HepG2 (cell line): ENCODE measurements around the gene CCDC192. TPM values are rescaled to one million over a fixed set of nuclear protein-coding genes. Genes with fewer than 3 reads are reported as not detected.

Experiments
- AFF4 ChIP-seq: sonication (generic); formaldehyde crosslinking; IDR thresholded peaks from 2 replicates; pipeline ENCODE4 v1.4.0; 2020; ENCODE audit warnings: missing genetic modification reagents
- FOXK2 ChIP-seq: fragments of 450-650 bp; IDR thresholded peaks from 2 replicates; pipeline ENCODE4 v1.6.1; 2016
- MED13 ChIP-seq: sonication (generic); formaldehyde crosslinking; IDR thresholded peaks from 2 replicates; pipeline ENCODE4 v1.5.0; 2020; ENCODE audit warnings: missing genetic modification reagents
- SALL2 ChIP-seq: sonication (generic); formaldehyde crosslinking; IDR thresholded peaks from 2 replicates; pipeline ENCODE4 v1.8.1; 2023; ENCODE audit warnings: mild to moderate bottlenecking, missing genetic modification reagents, inconsistent platforms
- SP5 ChIP-seq: IDR thresholded peaks from 2 replicates; pipeline ENCODE4 v1.6.1; 2016; ENCODE audit warnings: low read depth, borderline replicate concordance
- ZFP36L1 ChIP-seq: sonication (generic); formaldehyde crosslinking; IDR thresholded peaks from 2 replicates; pipeline ENCODE4 v1.8.0; 2022; ENCODE audit warnings: mild to moderate bottlenecking, missing genetic modification reagents, moderate library complexity
- ZNF232 ChIP-seq: sonication (generic); formaldehyde crosslinking; IDR thresholded peaks from 2 replicates; pipeline ENCODE4 v1.4.0; 2020; ENCODE audit warnings: missing genetic modification reagents, borderline replicate concordance
- ZNF33A ChIP-seq: sonication (generic); formaldehyde crosslinking; IDR thresholded peaks from 2 replicates; pipeline ENCODE4 v1.5.1; 2020; ENCODE audit warnings: missing genetic modification reagents, mild to moderate bottlenecking, moderate library complexity, borderline replicate concordance
- ZNF709 ChIP-seq: sonication (generic); formaldehyde crosslinking; IDR thresholded peaks from 2 replicates; pipeline ENCODE4 v1.5.0; 2020; ENCODE audit warnings: mild to moderate bottlenecking, missing genetic modification reagents
- polyA plus RNA-seq, 8 experiments: library from polyadenylated mRNA; depleted of rRNA in 3 of 8; stranded (reverse) in 7 of 8; unstranded in 1 of 8; fragments of >200 nt; fragmentation: Illumina TruSeq in 4 of 8; extraction: Trizol in 4 of 8; gene quantifications; 2 replicates each; pipeline versions ENCODE4 v1.2.1 to v1.2.3, GENCODE V29; 2011 to 2016; ENCODE audit warnings: low read depth in 4 of 8, missing spikeins in 1 of 8, mixed read lengths in 1 of 8; ENCODE audit not compliant: insufficient read depth in 1 of 8
- total RNA-seq, 5 experiments: library from RNA; depleted of rRNA; stranded (reverse); fragments of >200 nt; fragmentation: Illumina TruSeq; extraction: Trizol; gene quantifications; 2 replicates each; pipeline ENCODE4 v1.2.3, GENCODE V29; 2016; ENCODE audit warnings: low read depth in 1 of 5
- TF ChIP-seq, protein P1 (sequence below): sonication (generic); formaldehyde crosslinking; IDR thresholded peaks from 2 replicates; pipeline ENCODE4 v1.4.0; 2020; ENCODE audit warnings: missing genetic modification reagents

The CCDC192 gene
- total and polyA plus RNA-seq, 2 of the 13 experiments (the other 11 are each of a cell fraction or from before 2014, with no cell fraction given), result not detected

DNA sequence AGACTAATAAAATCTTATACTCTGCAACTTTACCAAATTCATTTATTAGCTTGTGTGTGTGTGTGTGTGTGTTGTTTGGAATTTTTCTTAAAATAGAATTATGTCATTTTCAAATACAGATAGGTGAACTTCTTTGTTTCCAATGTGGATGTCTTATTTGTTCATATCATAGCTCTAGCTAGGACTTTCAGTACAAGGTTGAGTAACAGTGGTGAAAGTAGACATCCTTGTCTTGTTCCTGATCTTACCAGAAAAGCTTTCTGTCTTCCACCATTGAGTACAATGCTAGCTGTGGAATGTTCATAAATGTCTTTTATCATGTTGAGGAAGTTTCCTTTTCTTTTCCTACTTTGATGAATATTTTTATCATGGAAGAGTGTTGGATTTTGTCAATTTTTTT, 74.8 kb downstream of the CCDC192 start (continued):
- TF ChIP-seq, protein P1, sequence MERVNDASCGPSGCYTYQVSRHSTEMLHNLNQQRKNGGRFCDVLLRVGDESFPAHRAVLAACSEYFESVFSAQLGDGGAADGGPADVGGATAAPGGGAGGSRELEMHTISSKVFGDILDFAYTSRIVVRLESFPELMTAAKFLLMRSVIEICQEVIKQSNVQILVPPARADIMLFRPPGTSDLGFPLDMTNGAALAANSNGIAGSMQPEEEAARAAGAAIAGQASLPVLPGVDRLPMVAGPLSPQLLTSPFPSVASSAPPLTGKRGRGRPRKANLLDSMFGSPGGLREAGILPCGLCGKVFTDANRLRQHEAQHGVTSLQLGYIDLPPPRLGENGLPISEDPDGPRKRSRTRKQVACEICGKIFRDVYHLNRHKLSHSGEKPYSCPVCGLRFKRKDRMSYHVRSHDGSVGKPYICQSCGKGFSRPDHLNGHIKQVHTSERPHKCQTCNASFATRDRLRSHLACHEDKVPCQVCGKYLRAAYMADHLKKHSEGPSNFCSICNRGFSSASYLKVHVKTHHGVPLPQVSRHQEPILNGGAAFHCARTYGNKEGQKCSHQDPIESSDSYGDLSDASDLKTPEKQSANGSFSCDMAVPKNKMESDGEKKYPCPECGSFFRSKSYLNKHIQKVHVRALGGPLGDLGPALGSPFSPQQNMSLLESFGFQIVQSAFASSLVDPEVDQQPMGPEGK (CRISPR knock-in tag), result no peak
- TF ChIP-seq SALL2 (CRISPR knock-in tag), result no peak
- no peak for TF ChIP-seq AFF4 (CRISPR knock-in tag)
- TF ChIP-seq SP5 (CRISPR knock-in tag), result no peak
- no peak for TF ChIP-seq ZFP36L1 (CRISPR knock-in tag)
- no peak for TF ChIP-seq ZNF33A (CRISPR knock-in tag)
- no peak for TF ChIP-seq MED13 (CRISPR knock-in tag)
- TF ChIP-seq ZNF232 (CRISPR knock-in tag), result no peak
- TF ChIP-seq ZNF709, result no peak
- no peak for TF ChIP-seq FOXK2
